Measurements from ENCODE around the gene SSTR5. TPM values are rescaled to one million over a fixed set of nuclear protein-coding genes. Genes with fewer than 3 reads are reported as not detected.

SSTR5 gene
- total RNA-seq, 4 donors from 2014 or later = not detected

GRCh38 chr16:1088295-1089170 lies 16.0 kb downstream of the SSTR5 start:
- H3K4me1 ChIP-seq = peaks cover 0 to 13% (median 3%) of the 10 kb centered on the region in 4 donors
- no peak overlapping the region for H3K27ac ChIP-seq
- DNase-seq (ENCODE audit: low spot score in 2 of 2) = no peak
- TF ChIP-seq POLR2A (IDR thresholded peaks at IDR 0.05) (no peak), CTCF (IDR thresholded peaks at IDR 0.05) (no peak), EP300 (IDR thresholded peaks at IDR 0.05) (no peak)
- H3K4me3 ChIP-seq = no peak overlapping the region
- peaks cover 0 to 86% of the 10 kb centered on the region in 2 donors for H3K27me3 ChIP-seq
- 81% methylated on average over 36 to 37 of the region's 40 CpGs for WGBS, 2 donors
- H3K36me3 ChIP-seq = peaks cover 0 to 7% (median 0%) of the 10 kb centered on the region in 3 donors
- H3K9me3 ChIP-seq = peaks cover 0 to 32% (median 2%) of the 10 kb centered on the region in 4 donors

- peaks cover 0 to 4% (median 0%) of the 10 kb centered on the region in 3 donors for H3K36me3 ChIP-seq
- WGBS, 2 donors = 38 to 40% methylated on average over 12 of the region's 17 CpGs
Measured at GRCh38 chr16:1089439-1089821, 16.9 kb downstream of the SSTR5 start.

DNA sequence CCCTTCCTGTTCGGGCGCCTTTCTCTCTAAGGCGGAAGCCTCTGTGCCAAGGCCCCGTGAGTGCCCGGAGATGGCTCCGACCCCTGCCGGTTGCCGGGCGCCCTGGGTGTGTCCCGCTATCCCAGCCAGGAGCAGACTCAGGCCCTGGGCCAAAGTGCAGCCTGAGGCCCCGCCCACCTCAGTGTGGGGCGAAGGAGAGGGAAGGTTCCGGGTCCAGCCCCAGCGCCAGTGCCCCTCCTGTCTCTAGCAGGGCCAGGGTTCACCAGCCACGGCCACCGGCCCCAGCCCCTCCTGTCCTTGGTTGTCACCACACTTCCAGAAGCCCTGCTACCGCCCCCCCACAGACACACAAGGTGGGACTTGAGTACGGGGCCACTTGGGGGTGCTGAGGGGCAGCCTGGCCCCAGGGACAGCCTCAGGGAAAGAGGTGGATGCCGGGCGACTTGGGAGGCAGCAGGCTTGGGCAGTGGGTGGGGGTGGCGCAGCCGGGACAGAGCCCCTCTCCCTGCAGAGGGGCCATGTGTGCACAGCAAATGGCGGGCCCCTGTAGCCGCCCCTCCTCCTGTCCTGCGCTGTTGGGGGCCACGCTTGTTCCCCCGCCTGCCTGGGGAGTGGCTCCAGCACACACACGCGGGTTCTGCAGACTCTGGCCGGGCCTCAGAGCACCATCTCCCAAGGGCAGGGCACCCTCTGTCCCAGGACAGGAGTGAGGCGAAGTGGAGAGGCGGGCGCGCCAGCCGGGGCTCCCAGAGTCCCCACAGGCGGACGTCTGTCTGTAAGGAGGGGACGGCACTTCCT lies 17.5 kb downstream of the SSTR5 start:
- H3K27ac ChIP-seq = peak overlapping the region in 1 of 4 donors; percentile 64

More at GRCh38 chr16:1089439-1089821, 16.9 kb downstream of the SSTR5 start:
- H3K27me3 ChIP-seq = peaks cover 0 to 78% of the 10 kb centered on the region in 2 donors
- no peak overlapping the region for H3K4me3 ChIP-seq
- DNase-seq (ENCODE audit: low spot score in 2 of 2) = no peak
- no peak for TF ChIP-seq CTCF (IDR thresholded peaks at IDR 0.05)
- H3K4me1 ChIP-seq = peaks cover 0 to 13% (median 3%) of the 10 kb centered on the region in 4 donors
- no peak overlapping the region for H3K27ac ChIP-seq
- H3K9me3 ChIP-seq = peaks cover 0 to 23% (median 2%) of the 10 kb centered on the region in 4 donors

DNA sequence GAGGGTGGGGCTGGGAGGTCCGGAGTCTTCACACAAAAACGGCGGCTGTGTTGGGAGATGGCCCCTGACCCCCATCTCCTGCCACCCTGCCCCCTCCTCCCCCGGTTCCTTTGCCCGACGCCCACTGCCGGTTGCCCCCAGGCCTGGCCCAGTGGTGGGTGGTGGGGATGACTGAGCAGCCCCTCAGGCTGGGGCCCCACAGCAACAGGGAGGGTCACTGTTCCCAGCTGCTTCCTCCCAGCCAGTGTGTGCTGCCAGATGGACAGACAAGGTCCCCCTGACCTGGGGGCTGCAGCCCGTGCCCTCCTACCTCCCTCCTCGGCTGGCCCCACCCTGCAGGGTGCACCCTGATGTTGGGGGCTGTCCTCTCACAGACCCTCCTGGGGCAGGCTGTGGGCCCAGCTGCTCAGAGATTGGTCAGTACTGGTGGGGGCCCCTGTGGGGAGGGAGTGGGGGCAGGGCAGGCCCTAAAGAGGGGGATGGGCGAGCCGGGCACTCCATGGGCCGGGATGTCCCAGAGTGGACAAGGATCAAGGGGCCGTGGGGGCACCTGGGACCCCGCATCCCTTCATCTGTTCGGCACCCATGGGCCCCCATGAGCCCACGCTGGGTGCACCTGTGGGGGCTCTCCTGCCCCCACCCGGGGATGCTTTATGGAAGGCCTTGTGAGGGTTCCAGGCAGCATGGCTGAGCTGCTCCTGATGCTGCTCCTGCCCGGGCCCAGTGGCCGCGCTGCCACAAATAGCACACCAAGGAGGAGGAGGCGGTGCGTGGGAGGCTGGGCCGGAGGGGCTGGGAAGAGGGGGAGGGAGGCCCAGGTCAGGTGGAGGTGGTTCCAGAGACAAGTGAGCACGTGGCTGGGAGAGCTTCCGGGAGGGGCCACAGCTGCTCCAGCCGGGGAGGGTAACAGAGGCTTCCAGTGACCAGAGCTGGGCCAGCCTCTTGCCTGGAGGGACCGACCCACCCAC lies 18.4 kb downstream of the SSTR5 start:
- no peaks in the 10 kb centered on the region for H3K36me3 ChIP-seq
- H3K27ac ChIP-seq = peak overlapping the region in 1 of 4 donors; percentile 64
- H3K4me1 ChIP-seq = peaks cover 0 to 13% (median 3%) of the 10 kb centered on the region in 4 donors
- no peak for DNase-seq (ENCODE audit: low spot score in 2 of 2)
- H3K9me3 ChIP-seq = peaks cover 0 to 8% (median 0%) of the 10 kb centered on the region in 4 donors
- peak overlapping the region in 1 of 4 donors; percentile 19 for H3K4me3 ChIP-seq
- 32 to 35% methylated on average over 18 to 20 of the region's 27 CpGs for WGBS, 2 donors
- H3K27me3 ChIP-seq = peaks cover 0 to 78% of the 10 kb centered on the region in 2 donors
- no peak for TF ChIP-seq POLR2A (IDR thresholded peaks at IDR 0.05)
- no peak for TF ChIP-seq EP300 (IDR thresholded peaks at IDR 0.05)
- no peak for TF ChIP-seq CTCF (IDR thresholded peaks at IDR 0.05)

More for the DNA sequence above, 17.5 kb downstream of the SSTR5 start:
- H3K4me1 ChIP-seq = peaks cover 0 to 13% (median 3%) of the 10 kb centered on the region in 4 donors
- H3K4me3 ChIP-seq = peak overlapping the region in 1 of 4 donors; percentile 19
- no peaks in the 10 kb centered on the region for H3K36me3 ChIP-seq
- 10 to 17% methylated on average over 9 to 26 of the region's 38 CpGs for WGBS, 2 donors
- H3K9me3 ChIP-seq = peaks cover 0 to 17% (median 2%) of the 10 kb centered on the region in 4 donors
- TF ChIP-seq CTCF (IDR thresholded peaks at IDR 0.05) = no peak
- DNase-seq (ENCODE audit: low spot score in 2 of 2) = no peak
- H3K27me3 ChIP-seq = peaks cover 0 to 77% of the 10 kb centered on the region in 2 donors
